ENCODE data around the gene SLC25A12.

The SLC25A12 gene

DNA sequence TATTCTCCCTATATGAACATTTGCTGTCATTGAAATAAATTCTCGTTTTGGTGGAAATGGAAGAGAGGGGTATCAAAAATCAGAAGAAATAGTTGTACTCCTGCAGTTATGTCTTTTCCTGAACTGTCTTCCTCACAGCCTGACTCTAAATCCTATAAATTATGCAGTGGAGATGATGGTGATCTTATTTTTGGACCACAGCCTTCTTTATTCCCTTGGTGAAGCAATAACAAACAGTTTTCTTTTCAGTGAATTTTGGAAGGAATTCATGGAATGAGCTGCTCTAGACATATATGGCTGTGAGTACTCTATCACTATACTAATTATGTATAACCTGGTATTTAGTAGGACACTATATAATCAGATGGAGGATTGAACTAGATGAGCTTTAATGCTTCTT, 1.7 kb upstream of the SLC25A12 start:
- H3K27ac ChIP-seq (ENCODE audit: low read depth, low read length) = no peak overlapping the region
- H3K4ac ChIP-seq (ENCODE audit: low read depth, low read length) = no peak overlapping the region
- peaks cover 3% of the 10 kb centered on the region for H3K9me3 ChIP-seq (ENCODE audit: insufficient read depth, low read depth, low read length)
- no peak overlapping the region for H2BK5ac ChIP-seq (ENCODE audit: low read depth, low read length, poor library complexity)
- no peak overlapping the region for H2BK12ac ChIP-seq (ENCODE audit: low read length)
- H2AFZ ChIP-seq (ENCODE audit: insufficient read depth, low read length, poor library complexity) = no peak overlapping the region
- H3K79me1 ChIP-seq (ENCODE audit: low read length) = peaks cover 8% of the 10 kb centered on the region
- no peak overlapping the region for H3K18ac ChIP-seq (ENCODE audit: low read length)
- no peak overlapping the region for H4K12ac ChIP-seq (ENCODE audit: low read depth, low read length)
- H3K27me3 ChIP-seq (ENCODE audit: insufficient read depth, low read length) = no peaks in the 10 kb centered on the region
- H2BK120ac ChIP-seq (ENCODE audit: insufficient read depth, low read length, poor library complexity) = no peak overlapping the region
- H3K4me3 ChIP-seq (ENCODE audit: low read depth, low read length) = no peak overlapping the region
- H3K9ac ChIP-seq (ENCODE audit: low read length) = no peak overlapping the region
- no peak overlapping the region for H4K8ac ChIP-seq (ENCODE audit: low read depth, low read length)
- H3K36me3 ChIP-seq (ENCODE audit: control insufficient read depth in 1 of 2, insufficient read depth in 2 of 2, low read length in 2 of 2) = no peaks in the 10 kb centered on the region
- peaks cover 0 to 2% of the 10 kb centered on the region in 2 experiments for H3K4me1 ChIP-seq (ENCODE audit: control insufficient read depth in 1 of 2, insufficient read depth in 2 of 2, low read length in 2 of 2)
- DNase-seq = no peak
- no peak overlapping the region for H3K23ac ChIP-seq (ENCODE audit: low read length)
- H3K79me2 ChIP-seq (ENCODE audit: control insufficient read depth, insufficient read depth, low read length, poor library complexity) = peaks cover 2% of the 10 kb centered on the region
- H3K4me2 ChIP-seq (ENCODE audit: low read length) = no peak overlapping the region
- H3K14ac ChIP-seq (ENCODE audit: low read length) = no peak overlapping the region
- WGBS (ENCODE audit: extremely low coverage, insufficient coverage, insufficient read length) = no CpG with 5 or more reads among the region's 1 CpG
- H2AK5ac ChIP-seq (ENCODE audit: low read length) = no peak overlapping the region
- no peak overlapping the region for H4K91ac ChIP-seq (ENCODE audit: low read depth, low read length)

DNA sequence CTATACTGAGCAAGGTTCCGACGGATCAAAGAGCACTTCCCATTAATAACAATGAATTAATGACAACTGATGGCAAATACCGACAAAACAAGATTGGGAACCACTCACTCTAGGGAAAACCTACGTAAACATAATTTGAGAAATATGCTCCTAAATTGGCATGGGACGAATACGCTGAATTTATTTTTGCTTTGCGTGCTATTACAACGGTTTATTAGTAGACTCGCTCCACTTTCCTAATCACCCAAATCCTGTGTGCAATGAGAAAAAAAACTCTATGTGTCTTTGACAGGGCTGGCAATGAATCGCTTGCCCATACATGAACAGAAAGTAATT, 536 bp upstream of the SLC25A12 start:
- H2BK120ac ChIP-seq (ENCODE audit: insufficient read depth, low read length, poor library complexity) = no peak overlapping the region
- H3K27ac ChIP-seq (ENCODE audit: low read depth, low read length) = no peak overlapping the region
- H3K4ac ChIP-seq (ENCODE audit: low read depth, low read length) = no peak overlapping the region
- H2BK12ac ChIP-seq (ENCODE audit: low read length) = no peak overlapping the region
- peak overlapping the region; percentile 75 for H3K4me3 ChIP-seq (ENCODE audit: low read depth, low read length)
- H2AK5ac ChIP-seq (ENCODE audit: low read length) = no peak overlapping the region
- no CpG with 5 or more reads among the region's 10 CpGs for WGBS (ENCODE audit: extremely low coverage, insufficient coverage, insufficient read length)
- H3K18ac ChIP-seq (ENCODE audit: low read length) = no peak overlapping the region
- peak overlapping the region; percentile 91 for H2AFZ ChIP-seq (ENCODE audit: insufficient read depth, low read length, poor library complexity)
- H3K9me3 ChIP-seq (ENCODE audit: insufficient read depth, low read depth, low read length) = peaks cover 1% of the 10 kb centered on the region
- peaks cover 0 to 2% of the 10 kb centered on the region in 2 experiments for H3K4me1 ChIP-seq (ENCODE audit: control insufficient read depth in 1 of 2, insufficient read depth in 2 of 2, low read length in 2 of 2)
- peak overlapping the region; percentile 74 for H3K14ac ChIP-seq (ENCODE audit: low read length)
- no peak overlapping the region for H2BK5ac ChIP-seq (ENCODE audit: low read depth, low read length, poor library complexity)
- no peak overlapping the region for H3K23ac ChIP-seq (ENCODE audit: low read length)
- peak overlapping the region; percentile 95 for H3K4me2 ChIP-seq (ENCODE audit: low read length)
- peaks cover 8% of the 10 kb centered on the region for H3K79me1 ChIP-seq (ENCODE audit: low read length)
- peak overlapping the region; percentile 76 for H4K8ac ChIP-seq (ENCODE audit: low read depth, low read length)
- peaks cover 2% of the 10 kb centered on the region for H3K79me2 ChIP-seq (ENCODE audit: control insufficient read depth, insufficient read depth, low read length, poor library complexity)
- peak overlapping the region; percentile 12 for H4K12ac ChIP-seq (ENCODE audit: low read depth, low read length)
- H3K36me3 ChIP-seq (ENCODE audit: control insufficient read depth in 1 of 2, insufficient read depth in 2 of 2, low read length in 2 of 2) = no peaks in the 10 kb centered on the region
- H4K91ac ChIP-seq (ENCODE audit: low read depth, low read length) = peak overlapping the region; percentile 63
- H3K27me3 ChIP-seq (ENCODE audit: insufficient read depth, low read length) = no peaks in the 10 kb centered on the region
- no peak for DNase-seq
- H3K9ac ChIP-seq (ENCODE audit: low read length) = peak overlapping the region; percentile 35

DNA sequence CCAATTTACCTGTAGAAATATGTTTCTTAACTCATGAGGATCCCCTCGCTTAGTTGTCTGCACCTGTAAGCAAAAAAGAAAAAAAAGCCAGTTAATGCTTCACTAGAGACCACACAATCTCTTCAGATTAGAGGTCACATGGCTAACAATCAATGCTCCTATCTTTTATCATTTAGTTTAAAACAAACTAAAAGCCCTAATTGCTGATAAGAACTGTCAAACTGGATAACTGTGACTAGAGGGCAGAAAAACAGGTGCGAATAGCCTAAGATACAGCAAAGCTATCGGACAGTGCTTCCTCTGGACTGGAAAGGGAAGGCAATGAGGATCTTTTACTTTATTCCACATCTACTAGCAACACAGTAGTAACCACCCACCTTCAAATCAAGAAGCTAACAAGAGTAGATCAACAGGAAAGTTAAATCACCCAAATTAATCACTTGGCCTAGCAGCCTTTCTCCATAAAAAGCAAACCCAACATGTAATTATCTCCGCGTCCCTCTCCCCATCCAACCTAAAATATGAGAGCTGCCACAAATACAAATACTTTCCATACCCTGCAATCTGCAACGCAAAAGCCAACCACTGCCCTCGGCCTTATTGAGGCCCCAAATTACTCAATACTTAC, 734 bp downstream of the SLC25A12 start:
- Histone ChIP-seq H2BK120ac (ENCODE audit: insufficient read depth, low read length, poor library complexity) (no peak overlapping the region), H3K79me1 (ENCODE audit: low read length) (peaks cover 8% of the 10 kb centered on the region), H3K4me3 (ENCODE audit: low read depth, low read length) (peak overlapping the region; percentile 75), H2BK12ac (ENCODE audit: low read length) (no peak overlapping the region), H3K18ac (ENCODE audit: low read length) (no peak overlapping the region), H3K4me2 (ENCODE audit: low read length) (peak overlapping the region; percentile 95), H3K4ac (ENCODE audit: low read depth, low read length) (no peak overlapping the region), H3K9ac (ENCODE audit: low read length) (no peak overlapping the region), H4K91ac (ENCODE audit: low read depth, low read length) (no peak overlapping the region), H2BK5ac (ENCODE audit: low read depth, low read length, poor library complexity) (no peak overlapping the region), H3K23ac (ENCODE audit: low read length) (no peak overlapping the region), H2AFZ (ENCODE audit: insufficient read depth, low read length, poor library complexity) (peak overlapping the region; percentile 46), H2AK5ac (ENCODE audit: low read length) (no peak overlapping the region), H3K36me3 (ENCODE audit: control insufficient read depth in 1 of 2, insufficient read depth in 2 of 2, low read length in 2 of 2) (no peaks in the 10 kb centered on the region), H3K14ac (ENCODE audit: low read length) (peak overlapping the region; percentile 18), H3K9me3 (ENCODE audit: insufficient read depth, low read depth, low read length) (no peaks in the 10 kb centered on the region), H3K4me1 (ENCODE audit: control insufficient read depth in 1 of 2, insufficient read depth in 2 of 2, low read length in 2 of 2) (peaks cover 0 to 2% of the 10 kb centered on the region in 2 experiments), H3K79me2 (ENCODE audit: control insufficient read depth, insufficient read depth, low read length, poor library complexity) (peaks cover 2% of the 10 kb centered on the region), H3K27ac (ENCODE audit: low read depth, low read length) (no peak overlapping the region), H3K27me3 (ENCODE audit: insufficient read depth, low read length) (no peaks in the 10 kb centered on the region), H4K12ac (ENCODE audit: low read depth, low read length) (no peak overlapping the region), H4K8ac (ENCODE audit: low read depth, low read length) (peak overlapping the region; percentile 52)
- WGBS (ENCODE audit: extremely low coverage, insufficient coverage, insufficient read length) = no CpG with 5 or more reads among the region's 7 CpGs
- DNase-seq = no peak

DNA sequence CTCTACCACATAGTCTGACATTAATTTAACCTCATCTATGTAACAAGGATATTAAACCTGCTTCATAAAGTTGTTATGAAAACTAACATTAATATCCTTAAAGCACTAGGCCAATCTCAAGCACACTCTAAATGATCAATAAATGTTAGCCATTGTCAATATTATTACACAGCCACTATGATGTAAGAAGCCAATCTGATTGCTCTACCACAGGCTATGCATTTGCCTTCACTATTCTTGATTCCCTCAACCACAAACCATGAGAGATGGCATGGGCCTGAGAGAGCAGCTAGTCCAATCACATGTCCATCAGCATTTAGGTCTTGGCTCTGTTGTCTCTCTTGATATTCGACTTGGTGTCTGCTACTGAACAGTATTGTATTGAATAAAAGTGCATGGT, 4.2 kb downstream of the SLC25A12 start:
- Histone ChIP-seq H3K4me3 (ENCODE audit: low read depth, low read length) (no peak overlapping the region), H3K27ac (ENCODE audit: low read depth, low read length) (no peak overlapping the region), H4K91ac (ENCODE audit: low read depth, low read length) (no peak overlapping the region), H2AK5ac (ENCODE audit: low read length) (no peak overlapping the region), H3K18ac (ENCODE audit: low read length) (no peak overlapping the region), H2BK12ac (ENCODE audit: low read length) (no peak overlapping the region), H3K23ac (ENCODE audit: low read length) (no peak overlapping the region), H3K79me2 (ENCODE audit: control insufficient read depth, insufficient read depth, low read length, poor library complexity) (peaks cover 2% of the 10 kb centered on the region), H2BK120ac (ENCODE audit: insufficient read depth, low read length, poor library complexity) (no peak overlapping the region), H4K8ac (ENCODE audit: low read depth, low read length) (no peak overlapping the region), H3K4me1 (ENCODE audit: control insufficient read depth in 1 of 2, insufficient read depth in 2 of 2, low read length in 2 of 2) (peaks cover 0 to 2% of the 10 kb centered on the region in 2 experiments), H3K9ac (ENCODE audit: low read length) (no peak overlapping the region), H3K14ac (ENCODE audit: low read length) (no peak overlapping the region), H2AFZ (ENCODE audit: insufficient read depth, low read length, poor library complexity) (no peak overlapping the region), H3K9me3 (ENCODE audit: insufficient read depth, low read depth, low read length) (no peaks in the 10 kb centered on the region), H3K4me2 (ENCODE audit: low read length) (no peak overlapping the region), H4K12ac (ENCODE audit: low read depth, low read length) (no peak overlapping the region), H2BK5ac (ENCODE audit: low read depth, low read length, poor library complexity) (no peak overlapping the region), H3K4ac (ENCODE audit: low read depth, low read length) (no peak overlapping the region), H3K27me3 (ENCODE audit: insufficient read depth, low read length) (no peaks in the 10 kb centered on the region), H3K79me1 (ENCODE audit: low read length) (peaks cover 8% of the 10 kb centered on the region), H3K36me3 (ENCODE audit: control insufficient read depth in 1 of 2, insufficient read depth in 2 of 2, low read length in 2 of 2) (no peaks in the 10 kb centered on the region)
- no peak for DNase-seq
- no CpG with 5 or more reads among the region's 1 CpG for WGBS (ENCODE audit: extremely low coverage, insufficient coverage, insufficient read length)

Measured in trophoblast cell (in vitro differentiated cells and primary cell).